ENCODE results near the gene TUSC7.

The TUSC7 gene

DNA sequence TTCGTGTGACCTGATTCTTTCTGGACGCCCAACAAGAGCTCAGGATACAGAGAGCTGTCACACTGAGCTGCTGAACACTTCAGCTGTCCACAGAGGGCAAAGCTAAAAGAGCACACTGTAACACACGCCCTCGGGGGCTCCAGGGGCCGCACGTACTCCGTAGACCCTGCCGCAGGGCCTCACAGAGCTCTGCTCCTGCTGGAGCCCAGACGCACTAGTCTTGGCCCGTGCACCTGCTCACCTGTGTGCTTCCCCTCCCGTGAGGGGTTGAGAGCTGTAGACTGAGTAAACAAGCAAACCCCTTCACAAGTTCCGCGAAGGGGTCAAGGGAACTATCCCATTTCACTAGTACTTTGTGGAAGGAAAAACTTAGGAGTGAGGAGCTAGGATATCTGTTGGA is 30.7 kb upstream of the TUSC7 start:
- Histone ChIP-seq H4K20me1 (ENCODE audit: insufficient read depth, low read length, poor library complexity, severe bottlenecking) (no peaks in the 10 kb centered on the region), H3F3A (ENCODE audit: low read depth) (no peaks in the 10 kb centered on the region), H2AFZ (ENCODE audit: low read length) (no peak overlapping the region), H3K9me3 (ENCODE audit: insufficient read depth, low read depth, low read length) (no peaks in the 10 kb centered on the region), H3K4me3 (ENCODE audit: low read length, poor library complexity, severe bottlenecking) (no peak overlapping the region), H3K27me3 (ENCODE audit: insufficient read depth, low read length, poor library complexity, severe bottlenecking) (no peaks in the 10 kb centered on the region), H3K4me2 (ENCODE audit: low read depth, low read length, poor library complexity, severe bottlenecking) (no peak overlapping the region), H3K79me2 (ENCODE audit: insufficient read depth, low read length) (no peaks in the 10 kb centered on the region), H3K36me3 (ENCODE audit: insufficient read depth, low read length) (no peaks in the 10 kb centered on the region), H3K9me2 (replicated peaks; ENCODE audit: low read depth, low read length) (no peaks in the 10 kb centered on the region), H3K9ac (ENCODE audit: low read depth, low read length, poor library complexity, severe bottlenecking) (no peak overlapping the region), H3K4me1 (ENCODE audit: insufficient read depth, low read length, poor library complexity, severe bottlenecking) (no peaks in the 10 kb centered on the region)
- no peak for TF ChIP-seq EZH2phosphoT487 (IDR thresholded peaks at IDR 0.05; ENCODE audit: borderline replicate concordance)
- TF ChIP-seq, protein P1, sequence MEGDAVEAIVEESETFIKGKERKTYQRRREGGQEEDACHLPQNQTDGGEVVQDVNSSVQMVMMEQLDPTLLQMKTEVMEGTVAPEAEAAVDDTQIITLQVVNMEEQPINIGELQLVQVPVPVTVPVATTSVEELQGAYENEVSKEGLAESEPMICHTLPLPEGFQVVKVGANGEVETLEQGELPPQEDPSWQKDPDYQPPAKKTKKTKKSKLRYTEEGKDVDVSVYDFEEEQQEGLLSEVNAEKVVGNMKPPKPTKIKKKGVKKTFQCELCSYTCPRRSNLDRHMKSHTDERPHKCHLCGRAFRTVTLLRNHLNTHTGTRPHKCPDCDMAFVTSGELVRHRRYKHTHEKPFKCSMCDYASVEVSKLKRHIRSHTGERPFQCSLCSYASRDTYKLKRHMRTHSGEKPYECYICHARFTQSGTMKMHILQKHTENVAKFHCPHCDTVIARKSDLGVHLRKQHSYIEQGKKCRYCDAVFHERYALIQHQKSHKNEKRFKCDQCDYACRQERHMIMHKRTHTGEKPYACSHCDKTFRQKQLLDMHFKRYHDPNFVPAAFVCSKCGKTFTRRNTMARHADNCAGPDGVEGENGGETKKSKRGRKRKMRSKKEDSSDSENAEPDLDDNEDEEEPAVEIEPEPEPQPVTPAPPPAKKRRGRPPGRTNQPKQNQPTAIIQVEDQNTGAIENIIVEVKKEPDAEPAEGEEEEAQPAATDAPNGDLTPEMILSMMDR (conservative IDR thresholded peaks at IDR 0.05; ENCODE audit: low read length), result no peak

DNA sequence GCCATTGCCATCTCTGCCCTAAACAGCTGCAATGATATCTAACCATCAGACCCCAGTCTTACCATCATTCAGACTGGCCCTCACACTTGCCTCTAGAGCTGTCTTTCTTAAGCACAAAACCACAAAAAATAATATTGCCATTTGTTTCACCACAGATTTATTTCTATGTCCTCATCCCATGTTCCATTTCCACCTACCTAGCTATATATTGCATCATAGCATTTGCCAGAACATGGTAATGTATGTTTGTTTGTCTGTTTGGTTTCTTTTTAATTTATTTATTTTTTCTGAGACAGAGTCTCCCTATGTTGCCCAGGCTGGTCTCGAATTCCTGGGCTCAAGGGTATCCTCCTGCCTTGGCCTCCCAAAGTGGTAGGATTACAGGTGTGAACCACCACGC is 18.5 kb upstream of the TUSC7 start:
- Histone ChIP-seq H3K27me3 (ENCODE audit: insufficient read depth, low read length, poor library complexity, severe bottlenecking) (no peaks in the 10 kb centered on the region), H3K4me1 (ENCODE audit: insufficient read depth, low read length, poor library complexity, severe bottlenecking) (no peaks in the 10 kb centered on the region), H3K9ac (ENCODE audit: low read depth, low read length, poor library complexity, severe bottlenecking) (no peak overlapping the region), H3K4me2 (ENCODE audit: low read depth, low read length, poor library complexity, severe bottlenecking) (no peak overlapping the region), H2AFZ (ENCODE audit: low read length) (no peak overlapping the region), H3K36me3 (ENCODE audit: insufficient read depth, low read length) (no peaks in the 10 kb centered on the region), H3K9me3 (ENCODE audit: insufficient read depth, low read depth, low read length) (no peaks in the 10 kb centered on the region), H3K79me2 (ENCODE audit: insufficient read depth, low read length) (no peaks in the 10 kb centered on the region), H4K20me1 (ENCODE audit: insufficient read depth, low read length, poor library complexity, severe bottlenecking) (no peaks in the 10 kb centered on the region), H3K4me3 (ENCODE audit: low read length, poor library complexity, severe bottlenecking) (no peak overlapping the region), H3F3A (ENCODE audit: low read depth) (no peaks in the 10 kb centered on the region), H3K9me2 (replicated peaks; ENCODE audit: low read depth, low read length) (no peaks in the 10 kb centered on the region)
- no peak for TF ChIP-seq EZH2phosphoT487 (IDR thresholded peaks at IDR 0.05; ENCODE audit: borderline replicate concordance)
- TF ChIP-seq, protein P1 (conservative IDR thresholded peaks at IDR 0.05; ENCODE audit: low read length), result no peak

DNA sequence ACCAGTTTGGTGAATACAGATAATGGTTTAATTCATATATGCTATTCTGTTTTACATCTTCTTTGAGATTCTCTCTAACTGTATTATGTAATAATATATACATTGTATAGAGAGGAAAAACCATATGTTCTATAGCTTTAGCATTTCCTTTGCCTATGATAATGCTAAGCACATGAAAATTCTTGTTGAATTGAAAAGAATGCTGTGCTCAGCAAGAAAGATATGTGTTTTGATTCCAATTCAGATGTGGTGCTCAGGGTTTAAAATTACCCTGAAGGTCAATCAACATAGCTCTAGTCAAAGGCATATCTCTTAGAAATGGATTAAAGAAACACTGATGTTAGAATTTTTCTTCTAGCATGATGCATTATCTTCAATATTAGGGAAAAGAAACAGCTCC is 8.5 kb upstream of the TUSC7 start:
- Histone ChIP-seq H3K4me3 (ENCODE audit: low read length, poor library complexity, severe bottlenecking) (no peak overlapping the region), H4K20me1 (ENCODE audit: insufficient read depth, low read length, poor library complexity, severe bottlenecking) (no peaks in the 10 kb centered on the region), H3K27me3 (ENCODE audit: insufficient read depth, low read length, poor library complexity, severe bottlenecking) (no peaks in the 10 kb centered on the region), H3K9me2 (replicated peaks; ENCODE audit: low read depth, low read length) (no peaks in the 10 kb centered on the region), H3K9me3 (ENCODE audit: insufficient read depth, low read depth, low read length) (no peaks in the 10 kb centered on the region), H3K36me3 (ENCODE audit: insufficient read depth, low read length) (no peaks in the 10 kb centered on the region), H3K4me2 (ENCODE audit: low read depth, low read length, poor library complexity, severe bottlenecking) (no peak overlapping the region), H3K79me2 (ENCODE audit: insufficient read depth, low read length) (no peaks in the 10 kb centered on the region), H3K9ac (ENCODE audit: low read depth, low read length, poor library complexity, severe bottlenecking) (no peak overlapping the region), H3F3A (ENCODE audit: low read depth) (no peaks in the 10 kb centered on the region), H2AFZ (ENCODE audit: low read length) (no peak overlapping the region), H3K4me1 (ENCODE audit: insufficient read depth, low read length, poor library complexity, severe bottlenecking) (no peaks in the 10 kb centered on the region)
- no peak for TF ChIP-seq EZH2phosphoT487 (IDR thresholded peaks at IDR 0.05; ENCODE audit: borderline replicate concordance)
- TF ChIP-seq, protein P1 (conservative IDR thresholded peaks at IDR 0.05; ENCODE audit: low read length), result no peak
